NCI-H226 (cell line): ENCODE data around the gene MED27.
"Not testable (repeated sequence)": the region's sequence is repeated elsewhere in the genome, so short reads cannot be mapped to it uniquely, and the experiment has no call there.

Experiments used
- DNase-seq: peaks from one replicate; pipeline ENCODE4 v3.0.0-alpha.2; 2015

MED27 gene

DNA sequence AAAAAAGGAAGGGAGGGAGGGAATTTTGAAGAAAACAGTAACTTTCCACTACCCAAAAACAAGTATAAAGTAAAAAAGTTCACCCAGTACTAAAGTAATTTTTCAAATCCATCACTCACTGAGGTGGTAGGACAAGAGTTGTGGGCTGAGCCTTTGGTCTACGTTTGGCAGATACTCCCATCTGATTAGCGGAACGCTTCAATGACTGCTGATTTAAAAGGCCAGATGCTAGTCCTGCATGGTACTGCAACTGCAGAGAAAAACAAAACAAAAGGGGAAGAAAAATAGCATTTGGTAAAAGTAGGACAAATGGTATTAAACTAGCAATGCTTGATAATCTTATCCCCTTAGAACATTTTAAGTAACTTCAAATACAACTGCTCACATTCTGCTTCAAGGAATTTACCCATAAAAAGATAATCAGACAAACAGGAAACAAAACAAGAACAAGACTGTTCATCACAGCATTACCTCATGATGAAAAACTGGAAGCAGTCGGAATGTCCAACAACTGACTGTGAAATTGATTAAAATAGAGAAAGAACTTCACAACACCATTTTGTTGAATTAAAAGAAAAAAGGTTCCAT lies 65.4 kb downstream of the MED27 start:
- DNase-seq, result no peak

DNA sequence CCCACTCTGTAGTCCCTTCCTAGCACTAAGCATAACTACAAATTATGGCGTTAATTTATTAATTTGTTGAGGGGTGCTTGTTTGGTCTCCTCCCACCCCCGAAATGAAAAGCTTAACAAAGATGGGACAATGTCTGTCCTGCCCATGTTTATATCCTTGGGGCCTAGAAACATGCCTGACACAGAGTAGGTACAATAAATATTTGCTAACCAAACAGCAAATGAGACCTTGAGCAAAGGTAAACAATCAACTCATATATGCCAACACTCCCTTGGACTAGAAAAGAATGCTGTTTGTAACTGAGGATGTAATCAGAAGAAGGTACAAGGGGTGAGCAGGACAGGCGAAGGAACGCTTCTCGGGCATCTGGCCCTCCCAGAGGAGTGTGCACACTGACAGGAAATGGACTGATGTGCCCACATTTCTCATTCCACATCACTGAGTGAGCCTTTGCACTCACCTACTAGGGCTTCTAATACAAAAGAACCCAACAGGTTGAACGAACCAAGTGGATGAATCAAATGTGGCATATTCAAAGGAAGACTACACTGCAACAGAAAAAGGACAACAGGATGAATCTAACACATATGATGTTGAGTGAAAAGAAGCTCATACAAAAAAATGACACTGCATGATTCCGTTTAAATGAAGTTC lies 66.8 kb downstream of the MED27 start:
- no peak for DNase-seq

GRCh38 chr9:132011896-132012295 lies 67.8 kb downstream of the MED27 start:
- no peak for DNase-seq

DNA sequence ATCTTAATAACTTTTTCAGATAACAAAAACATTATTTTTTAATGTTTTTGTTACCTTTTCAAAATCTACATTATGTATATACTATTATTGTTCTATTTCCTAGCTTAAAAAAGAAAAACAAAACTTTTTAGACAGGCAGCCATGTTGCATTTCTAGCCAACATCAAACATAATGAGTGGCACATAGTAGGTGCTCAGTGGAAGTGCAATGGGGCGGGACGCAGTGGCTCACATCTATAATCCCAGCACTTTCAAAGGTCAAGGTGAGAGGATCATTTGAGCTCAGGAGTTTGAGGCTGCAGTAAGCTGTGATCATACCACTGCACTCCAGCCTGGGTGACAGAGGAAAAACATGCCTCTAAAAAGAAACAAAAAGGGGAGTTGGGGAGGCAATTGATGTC lies 68.4 kb downstream of the MED27 start:
- DNase-seq, result no peak

GRCh38 chr9:132010201-132010600 lies 69.5 kb downstream of the MED27 start:
- DNase-seq, result not testable (repeated sequence)

- DNase-seq, result no peak
Measured at GRCh38 chr9:132008855-132009812, 70.5 kb downstream of the MED27 start.

- peak; percentile 44 for DNase-seq
Measured at GRCh38 chr9:132008184-132008803, 71.4 kb downstream of the MED27 start.

GRCh38 chr9:132007371-132008025 lies 72.2 kb downstream of the MED27 start:
- no peak for DNase-seq

- no peak for DNase-seq
Measured at GRCh38 chr9:132006677-132007370, 72.8 kb downstream of the MED27 start.

DNA sequence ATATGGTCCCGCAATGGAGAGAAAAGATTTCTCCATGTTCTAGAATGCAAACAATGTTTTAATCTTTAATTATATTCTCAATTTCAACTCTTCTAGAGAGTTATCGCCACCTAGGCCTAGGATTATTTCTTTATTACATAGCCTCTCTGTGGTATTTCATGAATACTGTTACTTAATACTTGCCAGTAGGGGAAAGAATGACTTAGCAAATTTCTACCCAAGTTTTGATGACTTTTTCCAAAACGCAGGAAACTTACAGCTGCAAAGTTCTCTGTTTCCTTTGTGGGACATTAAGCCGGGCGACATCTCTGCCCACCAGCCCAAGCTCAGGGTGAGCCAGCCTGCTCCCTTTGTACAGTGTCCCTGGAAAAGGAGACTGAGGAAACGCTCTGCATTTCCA lies 73.8 kb downstream of the MED27 start:
- DNase-seq, result no peak

DNA sequence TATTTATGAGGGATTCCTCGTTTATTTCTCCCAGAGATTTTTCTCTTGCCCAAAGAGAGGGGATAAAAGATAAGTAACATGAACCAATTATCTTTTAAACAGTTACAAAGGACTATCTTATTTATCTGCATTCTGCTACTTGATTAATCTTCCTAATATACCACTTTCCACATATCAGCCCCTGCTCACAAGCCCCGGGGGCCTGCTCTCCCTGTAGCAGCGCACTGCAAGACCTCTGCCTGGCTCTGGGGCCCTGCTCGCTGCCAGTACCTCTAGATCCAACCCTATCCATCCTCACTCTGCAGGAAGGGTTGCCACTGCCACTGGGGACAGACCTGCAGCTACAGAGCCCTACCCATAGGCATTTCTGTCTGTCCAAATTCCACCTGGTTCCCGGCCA lies 75.3 kb downstream of the MED27 start:
- no peak for DNase-seq

- DNase-seq, result no peak
Measured at GRCh38 chr9:132003896-132004295, 75.8 kb downstream of the MED27 start.

GRCh38 chr9:132003319-132003704 lies 76.4 kb downstream of the MED27 start:
- no peak for DNase-seq

- no peak for DNase-seq
Measured at GRCh38 chr9:132002643-132003318, 76.9 kb downstream of the MED27 start.

- DNase-seq, result no peak
Measured at GRCh38 chr9:132001567-132001966, 78.1 kb downstream of the MED27 start.

DNA sequence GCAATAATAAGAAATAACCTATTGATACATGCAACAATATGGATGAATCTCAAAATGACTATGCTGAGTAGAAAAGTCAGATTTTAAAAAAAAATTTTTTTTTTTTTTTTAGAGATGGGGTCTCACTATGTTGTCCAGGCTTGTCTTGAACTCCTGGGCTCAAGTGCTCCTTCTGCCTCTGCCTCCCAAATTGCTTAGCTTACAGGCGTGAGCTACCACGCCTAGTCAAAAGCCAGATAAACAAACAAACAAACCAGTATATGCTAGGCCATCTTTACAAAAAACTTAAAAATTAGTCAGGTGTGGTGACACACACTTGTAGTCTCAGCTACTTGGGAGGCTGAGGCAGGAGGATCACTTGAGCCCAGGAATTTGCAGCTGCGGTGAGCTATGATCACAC lies 79.0 kb downstream of the MED27 start:
- DNase-seq, result no peak

- DNase-seq, result peak; percentile 83
Measured at GRCh38 chr9:131999692-132000551, 79.7 kb downstream of the MED27 start.

DNA sequence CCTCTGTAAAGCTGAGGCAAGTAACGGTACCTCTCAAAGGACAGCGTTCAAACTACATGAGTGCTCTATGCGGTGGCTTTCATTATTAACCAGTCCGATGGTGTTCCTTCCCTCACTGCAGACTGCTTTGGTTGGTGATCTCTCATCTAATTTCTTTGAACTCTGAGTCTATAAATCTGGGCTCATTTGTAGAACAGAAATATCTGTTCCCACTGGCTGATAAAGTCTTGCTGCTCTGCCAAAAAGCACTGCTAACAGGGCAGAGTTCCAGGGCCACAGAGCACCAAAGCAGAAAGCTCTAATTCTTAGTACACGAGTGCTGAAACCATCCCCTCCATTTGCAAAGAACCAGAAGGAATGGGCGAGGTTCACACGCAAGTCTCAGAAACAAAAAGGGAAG lies 81.9 kb downstream of the MED27 start:
- no peak for DNase-seq

GRCh38 chr9:131997076-131997475 lies 82.6 kb downstream of the MED27 start:
- DNase-seq, result no peak

DNA sequence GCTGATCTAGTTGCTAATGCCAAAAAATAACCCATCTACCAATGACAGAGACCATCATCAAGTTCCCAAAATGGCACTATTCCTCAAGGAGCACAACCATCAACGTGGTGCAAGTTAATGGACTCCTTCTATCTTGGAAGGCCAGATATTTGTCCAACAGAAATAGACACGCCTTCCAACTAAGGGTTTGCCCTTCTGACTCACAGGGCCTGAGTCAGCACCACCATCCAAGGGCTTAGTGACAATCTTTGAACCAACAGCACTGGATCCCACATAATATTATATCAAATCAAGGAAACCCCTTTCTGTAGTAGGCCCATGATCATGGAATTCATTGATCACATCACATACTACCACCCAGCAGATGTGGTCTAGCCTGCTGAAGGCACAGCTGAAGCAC lies 84.3 kb downstream of the MED27 start:
- no peak for DNase-seq
